HCT116 (cell line): ENCODE data around the gene OR3A3. TPM values are rescaled to one million over a fixed set of nuclear protein-coding genes. Genes with fewer than 3 reads are reported as not detected.
"Not testable (repeated sequence)": the region's sequence is repeated elsewhere in the genome, so short reads cannot be mapped to it uniquely, and the experiment has no call there.

Source experiments
- ATAC-seq: fragments of 200-7000 bp; cut with Tn5 transposase; 2 replicates; pipeline ENCODE4 v1.9.1; 2020; ENCODE audit warnings: mild to moderate bottlenecking, moderate library complexity
- BruUV-seq: library from RNA; stranded (reverse); fragments of 400-500 nt; replicated peaks from 2 replicates; lab custom pipeline; 2021; lab: Mats Ljungman, UMichigan
- CTCF ChIA-PET: fragments of 300-600 bp; sonication (Branson Sonifier 250); formaldehyde crosslinking; loops from one replicate; lab custom pipeline; 2021; ENCODE audit warnings: antibody characterized with exemption; lab: Charles Lee
- POLR2A ChIA-PET: fragments of 300-600, 350-600 bp; sonication (Branson Sonifier 250); formaldehyde crosslinking; loops from one replicate; lab custom pipeline; 2021; ENCODE audit warnings: antibody characterized with exemption; lab: Charles Lee
- RAD21 ChIA-PET, 2 experiments: fragments of 300-600 bp; sonication (Branson Sonifier 250); formaldehyde crosslinking; loops; one replicate each; lab custom pipeline; 2023; ENCODE audit warnings: low total read pairs in 2 of 2; ENCODE audit not compliant: uncharacterized antibody in 2 of 2, unreplicated experiment in 2 of 2, low non-redundant PET in 1 of 2; lab: Charles Lee
- DNase-seq: peaks from one replicate; pipeline ENCODE4 v3.0.0-alpha.2; 2010; ENCODE audit warnings: low read depth, low spot score
- H2AFZ ChIP-seq: fragments of 200-600 bp; shearing (Covaris generic), sonication (generic); 2 replicates; pipeline ENCODE4 v1.6.1; 2017; ENCODE audit warnings: low read depth, mixed run types, mixed read lengths, antibody characterized with exemption, low read length; ENCODE audit not compliant: poor library complexity, severe bottlenecking
- H3K27ac ChIP-seq: 2 replicates; pipeline ENCODE4 v1.5.1; 2012; ENCODE audit warnings: low read depth, low read length
- H3K27me3 ChIP-seq: fragments of 200-600 bp; sonication (generic); 2 replicates; pipeline ENCODE4 v1.6.1; 2016; ENCODE audit warnings: mixed run types, low read length, mixed read lengths; ENCODE audit not compliant: insufficient read depth
- H3K36me3 ChIP-seq, 2 experiments: fragments of 200-500 bp in 1 of 2; fragments of 200-600 bp in 1 of 2; sonication (Bioruptor generic) in 1 of 2; sonication (generic) in 1 of 2; 2 replicates each; pipeline versions ENCODE4 v1.5.1 to v1.6.1; 2014 to 2016; ENCODE audit warnings: low read length in 2 of 2, inconsistent platforms in 1 of 2, mixed read lengths in 1 of 2, mixed run types in 1 of 2; ENCODE audit not compliant: insufficient read depth in 2 of 2, control insufficient read depth in 1 of 2
- H3K4me1 ChIP-seq, 2 experiments: fragments of 200-600 bp in 1 of 2; sonication (generic) in 1 of 2; 2 replicates each; pipeline versions ENCODE4 v1.5.1 to v1.6.1; 2012 to 2017; ENCODE audit warnings: low read length in 2 of 2, inconsistent platforms in 1 of 2, mild to moderate bottlenecking in 1 of 2, mixed read lengths in 1 of 2, mixed run types in 1 of 2, moderate library complexity in 1 of 2; ENCODE audit not compliant: insufficient read depth in 2 of 2, control insufficient read depth in 1 of 2
- H3K4me2 ChIP-seq: fragments of 200-600 bp; sonication (generic); 2 replicates; pipeline ENCODE4 v1.6.1; 2017; ENCODE audit warnings: mixed run types, low read length, mixed read lengths
- H3K4me3 ChIP-seq, 2 experiments: fragments of 200-600 bp in 1 of 2; sonication (generic) in 1 of 2; replicated peaks in 1 of 2; 2 replicates each; pipeline ENCODE4 v1.5.1; 2011 to 2016; ENCODE audit warnings: low read length in 2 of 2, control low read depth in 1 of 2, low read depth in 1 of 2, mild to moderate bottlenecking in 1 of 2, mixed read lengths in 1 of 2, mixed run types in 1 of 2
- H3K79me2 ChIP-seq: fragments of 200-600 bp; sonication (generic); 2 replicates; pipeline ENCODE4 v1.6.1; 2017; ENCODE audit warnings: mild to moderate bottlenecking, mixed run types, low read length, moderate library complexity, mixed read lengths; ENCODE audit not compliant: insufficient read depth
- H3K9ac ChIP-seq: fragments of 200-600 bp; sonication (generic); 2 replicates; pipeline ENCODE4 v1.6.1; 2016; ENCODE audit warnings: low read length, mixed read lengths
- H3K9me2 ChIP-seq: fragments of 200-600 bp; sonication (generic), shearing (Covaris generic); 2 replicates; pipeline ENCODE4 v1.6.1; 2017; ENCODE audit warnings: mixed run types, mild to moderate bottlenecking, moderate library complexity; ENCODE audit not compliant: insufficient read depth
- H3K9me3 ChIP-seq, 2 experiments: fragments of 200-500 bp in 1 of 2; fragments of 200-600 bp in 1 of 2; sonication (Bioruptor generic) in 1 of 2; sonication (generic) in 1 of 2; 2 replicates each; pipeline ENCODE4 v1.6.1; 2014 to 2017; ENCODE audit warnings: low read length in 2 of 2, mixed read lengths in 2 of 2, inconsistent platforms in 1 of 2, low read depth in 1 of 2, mild to moderate bottlenecking in 1 of 2, mixed run types in 1 of 2, moderate library complexity in 1 of 2; ENCODE audit not compliant: control insufficient read depth in 1 of 2, insufficient read depth in 1 of 2
- H4K20me1 ChIP-seq: fragments of 200-600 bp; sonication (generic), shearing (Covaris generic); 2 replicates; pipeline ENCODE4 v1.6.1; 2017; ENCODE audit warnings: mixed run types, mild to moderate bottlenecking, moderate library complexity; ENCODE audit not compliant: insufficient read depth
- CBX3 ChIP-seq: IDR thresholded peaks from 2 replicates; pipeline ENCODE4 v1.6.1; 2012; ENCODE audit warnings: low read depth
- ELF1 ChIP-seq: IDR thresholded peaks from 2 replicates; pipeline ENCODE4 v1.6.1; 2012; ENCODE audit warnings: low read depth, borderline replicate concordance
- JUND ChIP-seq: IDR thresholded peaks from 2 replicates; pipeline ENCODE4 v1.6.1; 2012
- POLR2AphosphoS5 ChIP-seq: IDR thresholded peaks from 2 replicates; pipeline ENCODE4 v1.6.1; 2011; ENCODE audit warnings: mild to moderate bottlenecking, low read depth, low read length, moderate library complexity
- RAD21 ChIP-seq: IDR thresholded peaks from 2 replicates; pipeline ENCODE4 v1.6.1; 2012; ENCODE audit warnings: low read depth, mild to moderate bottlenecking
- SIN3A ChIP-seq: IDR thresholded peaks from 2 replicates; pipeline ENCODE4 v1.6.1; 2012; ENCODE audit warnings: low read depth
- SRF ChIP-seq: IDR thresholded peaks from 2 replicates; pipeline ENCODE4 v1.6.1; 2012; ENCODE audit warnings: low read depth
- TCF7L2 ChIP-seq: IDR thresholded peaks from 2 replicates; pipeline ENCODE4 v1.7.0; 2011; ENCODE audit warnings: borderline replicate concordance, inconsistent platforms; ENCODE audit not compliant: insufficient read depth, insufficient read length; ENCODE audit errors: extremely low read depth
- ZNF274 ChIP-seq: fragments of 200-500 bp; sonication (Bioruptor generic); IDR thresholded peaks from 2 replicates; pipeline ENCODE4 v1.6.1; 2014; ENCODE audit warnings: mild to moderate bottlenecking, low read depth, low read length, inconsistent platforms
- intact Hi-C: fragments of 100-400 bp; cut with micrococcal nuclease; formaldehyde crosslinking; loops from 2 replicates; pipeline ENCODE4 v1.10.0; 2022
- total RNA-seq: library from RNA; stranded (reverse); gene quantifications from one replicate; pipeline ENCODE4 v1.2.1, GENCODE V29; 2021; ENCODE audit not compliant: unreplicated experiment
- TF ChIP-seq, protein P1 (sequence below): IDR thresholded peaks from 2 replicates; pipeline ENCODE4 v1.6.1; 2011; ENCODE audit warnings: mild to moderate bottlenecking, low read length, moderate library complexity; ENCODE audit not compliant: insufficient replicate concordance; ENCODE audit errors: extremely low read depth
- TF ChIP-seq, protein P2 (sequence below): IDR thresholded peaks from 2 replicates; pipeline ENCODE4 v1.6.1; 2012

The OR3A3 gene
- total RNA-seq, 1 experiment from 2014 or later: not detected

GRCh38 chr17:3448059-3448665 lies 37.0 kb downstream of the OR3A3 start:
- Histone ChIP-seq H3K9me3 (no peaks in the 10 kb centered on the region), H3K4me2 (no peak overlapping the region), H3K4me3 (no peak overlapping the region), H3K4me1 (no peaks in the 10 kb centered on the region), H3K9ac (no peak overlapping the region), H3K27me3 (peaks cover 13% of the 10 kb centered on the region; the same call in 1 of the 2 replicates), H3K9me2 (no peaks in the 10 kb centered on the region), H3K27ac (no peak overlapping the region), H3K79me2 (no peaks in the 10 kb centered on the region), H4K20me1 (no peaks in the 10 kb centered on the region), H3K36me3 (no peaks in the 10 kb centered on the region), H2AFZ (peak overlapping the region; percentile 52)
- no peak for DNase-seq
- ChIA-PET CTCF (interaction anchor here (1.0 kb wide), 1 partner anchor 400 kb away, joined by 4 read pairs; no protein-coding TSS in a partner anchor), RAD21 (no interaction called here), POLR2A (no interaction called here)
- TF ChIP-seq POLR2AphosphoS5 (no peak), ZNF274 (no peak), CBX3 (no peak), RAD21 (no peak; the same call in 1 of the 2 replicates), ELF1 (no peak), TCF7L2 (no peak), SRF (no peak), JUND (no peak), SIN3A (no peak)
- TF ChIP-seq, protein P1, sequence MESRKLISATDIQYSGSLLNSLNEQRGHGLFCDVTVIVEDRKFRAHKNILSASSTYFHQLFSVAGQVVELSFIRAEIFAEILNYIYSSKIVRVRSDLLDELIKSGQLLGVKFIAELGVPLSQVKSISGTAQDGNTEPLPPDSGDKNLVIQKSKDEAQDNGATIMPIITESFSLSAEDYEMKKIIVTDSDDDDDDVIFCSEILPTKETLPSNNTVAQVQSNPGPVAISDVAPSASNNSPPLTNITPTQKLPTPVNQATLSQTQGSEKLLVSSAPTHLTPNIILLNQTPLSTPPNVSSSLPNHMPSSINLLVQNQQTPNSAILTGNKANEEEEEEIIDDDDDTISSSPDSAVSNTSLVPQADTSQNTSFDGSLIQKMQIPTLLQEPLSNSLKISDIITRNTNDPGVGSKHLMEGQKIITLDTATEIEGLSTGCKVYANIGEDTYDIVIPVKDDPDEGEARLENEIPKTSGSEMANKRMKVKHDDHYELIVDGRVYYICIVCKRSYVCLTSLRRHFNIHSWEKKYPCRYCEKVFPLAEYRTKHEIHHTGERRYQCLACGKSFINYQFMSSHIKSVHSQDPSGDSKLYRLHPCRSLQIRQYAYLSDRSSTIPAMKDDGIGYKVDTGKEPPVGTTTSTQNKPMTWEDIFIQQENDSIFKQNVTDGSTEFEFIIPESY: no peak
- TF ChIP-seq, protein P2, sequence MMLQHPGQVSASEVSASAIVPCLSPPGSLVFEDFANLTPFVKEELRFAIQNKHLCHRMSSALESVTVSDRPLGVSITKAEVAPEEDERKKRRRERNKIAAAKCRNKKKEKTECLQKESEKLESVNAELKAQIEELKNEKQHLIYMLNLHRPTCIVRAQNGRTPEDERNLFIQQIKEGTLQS: no peak
- ATAC-seq: peak; percentile 79
- no TSS peak for BruUV-seq
- intact Hi-C loops: no loop called here

DNA sequence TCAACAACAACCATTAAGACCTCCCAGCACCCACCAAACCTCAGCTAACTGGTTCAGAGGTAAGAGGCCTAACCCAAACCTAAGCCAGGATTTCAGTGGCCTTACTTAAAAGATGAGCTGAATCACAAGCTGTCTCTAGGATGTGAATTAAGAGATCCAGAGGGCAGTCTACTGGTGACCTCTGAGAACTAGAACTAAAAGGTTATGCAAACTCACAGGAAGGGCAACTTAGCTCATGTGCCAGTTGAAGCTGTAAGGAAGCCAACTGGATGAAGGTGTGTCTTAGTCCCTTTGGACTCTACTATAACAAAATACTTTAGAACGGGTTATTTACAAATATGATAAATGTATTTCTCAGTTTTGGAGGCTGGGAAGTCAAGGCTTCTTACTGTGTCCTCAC lies 55.2 kb downstream of the OR3A3 start:
- H3K36me3 ChIP-seq, H2AFZ ChIP-seq, RAD21 ChIA-PET, H3K27me3 ChIP-seq, ATAC-seq, H3K9ac ChIP-seq, H3K4me1 ChIP-seq, H3K27ac ChIP-seq, BruUV-seq, H3K79me2 ChIP-seq, H4K20me1 ChIP-seq, H3K4me2 ChIP-seq, CTCF ChIA-PET, H3K4me3 ChIP-seq, H3K9me3 ChIP-seq, intact Hi-C loops, H3K9me2 ChIP-seq, POLR2A ChIA-PET, DNase-seq: not testable (repeated sequence)
